Measurements from ENCODE around the gene NUDT19.
"Not testable (repeated sequence)": the region's sequence is repeated elsewhere in the genome, so short reads cannot be mapped to it uniquely, and the experiment has no call there.

NUDT19 gene

GRCh38 chr19:32691291-32691951, at the start of gene NUDT19:
Gene NUDT19 (plus strand): TSS chr19:32691821. CDS start chr19:32691961, 140 bp downstream.
- peak; percentile 60 for DNase-seq (ENCODE audit: low read depth)

DNA sequence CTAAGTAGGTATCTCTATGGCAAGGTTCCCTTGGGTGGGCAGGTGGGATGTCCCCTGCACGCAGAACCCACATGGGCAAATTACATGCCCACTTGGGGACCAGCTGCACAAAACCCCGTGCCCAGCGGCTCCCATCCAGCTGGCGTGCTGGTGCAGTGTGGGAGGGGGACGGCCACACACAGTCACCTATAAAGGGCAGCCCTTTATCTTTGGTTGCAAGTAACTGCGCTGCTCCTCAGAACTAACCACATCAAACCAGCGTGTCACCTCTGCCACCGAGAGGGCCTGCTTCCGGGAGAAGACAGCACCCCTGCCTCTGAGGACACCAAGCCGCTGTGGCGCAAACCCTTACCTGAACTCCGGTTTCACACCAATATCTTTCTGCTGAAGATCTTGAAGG, 48.9 kb upstream of the NUDT19 start:
- DNase-seq (ENCODE audit: low read depth): no peak

GRCh38 chr19:32646556-32646955, 45.1 kb upstream of the NUDT19 start:
- no peak for DNase-seq (ENCODE audit: low read depth)

GRCh38 chr19:32647361-32647760, 44.3 kb upstream of the NUDT19 start:
- no peak for DNase-seq (ENCODE audit: low read depth)

GRCh38 chr19:32649751-32650150, 41.9 kb upstream of the NUDT19 start:
- DNase-seq (ENCODE audit: low read depth): no peak

DNA sequence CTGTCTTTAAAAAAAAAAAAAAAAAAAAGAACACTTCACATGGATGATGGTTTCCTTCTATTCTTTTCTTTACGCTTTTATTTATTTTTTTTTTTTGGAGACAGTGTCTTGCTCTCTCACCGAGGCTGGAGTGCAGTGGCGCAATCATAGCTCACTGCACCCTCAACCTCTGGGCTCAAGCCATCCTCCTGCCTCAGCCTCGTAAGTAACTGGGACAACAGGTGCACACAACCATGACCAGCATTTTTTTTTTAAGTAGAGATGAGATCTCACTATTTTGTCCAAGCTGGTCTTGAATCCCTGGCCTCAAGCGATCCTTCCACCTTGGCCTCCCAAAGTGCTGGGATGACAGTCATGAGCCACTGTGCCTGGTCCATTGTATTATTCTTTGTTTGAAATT, 41.0 kb upstream of the NUDT19 start:
- DNase-seq (ENCODE audit: low read depth): no peak

GRCh38 chr19:32651729-32652140, 39.9 kb upstream of the NUDT19 start:
- no peak for DNase-seq (ENCODE audit: low read depth)

DNA sequence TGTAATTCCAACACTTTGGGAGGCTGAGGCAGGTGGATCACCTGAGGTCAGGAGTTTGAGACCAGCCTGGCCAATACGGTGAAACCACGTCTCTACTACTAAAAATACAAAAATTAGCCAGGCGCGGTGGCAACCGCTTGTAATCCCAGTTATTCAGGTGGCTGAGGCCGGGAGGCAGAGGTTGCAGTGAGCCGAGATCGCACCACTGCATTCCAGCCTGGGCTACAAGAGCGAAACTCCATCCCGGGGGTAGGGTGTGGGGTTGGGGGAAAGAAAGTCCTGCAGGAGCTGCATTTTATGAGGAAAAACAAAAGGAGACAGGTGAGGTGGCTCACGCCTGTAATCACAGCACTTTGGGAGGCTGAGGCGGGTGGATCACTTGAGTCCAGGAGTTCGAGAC, 39.3 kb upstream of the NUDT19 start:
- not testable (repeated sequence) for DNase-seq (ENCODE audit: low read depth)

DNA sequence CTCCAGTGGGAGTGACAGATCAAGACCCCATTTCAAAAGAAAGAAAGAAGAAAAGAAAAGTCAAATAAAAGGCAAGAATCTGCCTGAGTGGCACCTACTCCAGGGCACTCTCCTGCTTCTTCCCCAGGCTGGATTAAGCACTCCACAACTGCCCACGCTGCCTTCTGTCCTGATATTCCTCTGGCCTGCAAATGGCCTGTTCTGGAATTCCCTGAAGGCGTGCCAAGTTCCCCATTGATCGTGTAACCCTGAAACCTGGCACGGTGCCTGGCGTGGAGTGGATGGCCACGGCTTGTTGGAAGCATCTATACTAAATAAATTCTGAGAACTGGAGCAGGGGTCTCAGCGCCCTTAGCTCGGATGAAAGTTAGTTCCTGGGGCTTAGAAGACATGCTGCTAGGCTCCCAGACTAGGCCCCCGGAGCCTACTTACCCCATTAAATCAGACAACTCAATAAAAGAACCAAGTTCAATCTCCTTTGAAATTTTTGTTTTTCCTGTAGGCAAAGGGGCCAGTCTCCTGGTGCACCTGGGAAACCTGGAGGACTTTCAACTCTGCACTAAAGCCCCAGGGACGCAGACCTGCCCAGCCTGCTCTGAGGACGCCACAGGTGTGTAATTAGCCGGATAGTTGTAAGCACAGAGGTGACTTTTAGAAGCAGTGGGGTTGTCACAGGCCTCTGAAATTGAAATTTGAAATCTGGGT, 38.6 kb upstream of the NUDT19 start:
- no peak for DNase-seq (ENCODE audit: low read depth)

- no peak for DNase-seq (ENCODE audit: low read depth)
Observed at GRCh38 chr19:32653599-32653915, 38.1 kb upstream of the NUDT19 start.

- DNase-seq (ENCODE audit: low read depth): not testable (repeated sequence)
Observed at GRCh38 chr19:32656379-32656778, 35.2 kb upstream of the NUDT19 start.

DNA sequence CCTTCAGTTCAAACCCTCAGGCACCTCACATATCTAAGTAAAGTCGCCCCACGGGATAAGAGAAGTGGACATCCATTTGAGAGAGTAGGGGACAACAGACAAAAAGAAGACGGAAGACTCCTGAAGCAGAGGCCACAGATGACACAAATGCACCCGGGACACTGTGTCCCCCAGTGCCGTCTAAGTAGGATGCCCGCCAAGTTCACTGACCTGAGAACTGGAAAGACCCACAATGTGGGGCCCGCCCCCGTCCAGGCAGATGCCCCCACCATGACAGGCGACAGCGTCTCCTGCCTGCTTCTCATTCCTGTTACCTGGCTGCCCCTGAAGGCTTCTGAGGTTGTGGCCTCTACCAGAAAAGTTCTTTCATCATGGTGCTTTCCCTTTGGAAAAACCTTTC, 33.5 kb upstream of the NUDT19 start:
- no peak for DNase-seq (ENCODE audit: low read depth)

DNA sequence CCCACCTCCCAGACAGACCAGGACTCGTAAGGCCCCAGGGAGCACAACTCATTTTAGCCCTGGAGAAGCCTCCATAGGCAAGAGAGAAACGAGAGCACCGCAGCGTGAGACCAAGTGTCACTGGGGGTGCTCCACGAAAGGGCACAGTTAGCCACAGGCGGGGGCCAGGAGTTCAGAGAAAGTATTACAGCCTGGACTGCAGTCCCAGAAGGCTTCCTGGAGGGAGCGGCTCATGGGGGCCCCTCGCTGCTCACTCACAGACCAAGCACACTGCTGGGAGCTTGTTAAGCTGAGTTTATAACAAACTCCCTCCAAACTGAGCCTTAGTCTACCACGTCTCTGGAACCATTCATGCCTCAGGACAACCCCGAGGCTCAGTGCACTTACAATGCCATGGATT, 33.1 kb upstream of the NUDT19 start:
- no peak for DNase-seq (ENCODE audit: low read depth)

DNA sequence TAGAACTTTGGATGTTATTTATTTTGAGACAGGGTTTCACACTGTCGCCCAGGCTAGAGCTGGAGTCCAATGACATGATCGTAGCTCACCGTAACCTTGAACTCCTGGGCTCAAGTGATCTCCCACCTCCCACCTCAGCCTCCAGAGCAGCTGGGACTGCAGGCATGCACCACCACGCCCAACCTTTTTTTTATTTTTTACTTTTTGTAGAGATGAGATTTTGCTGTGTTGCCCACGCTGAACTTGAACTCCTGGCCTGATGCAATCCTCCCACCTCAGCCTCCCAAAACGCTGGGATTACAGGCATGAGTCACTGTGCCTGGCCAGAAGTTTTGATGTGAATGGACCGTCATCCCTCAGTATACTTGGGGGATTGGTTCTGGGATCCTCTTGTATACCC, 30.3 kb upstream of the NUDT19 start:
- no peak for DNase-seq (ENCODE audit: low read depth)

GRCh38 chr19:32662186-32662585, 29.4 kb upstream of the NUDT19 start:
- DNase-seq (ENCODE audit: low read depth): no peak

GRCh38 chr19:32666084-32666483, 25.5 kb upstream of the NUDT19 start:
- no peak for DNase-seq (ENCODE audit: low read depth)

DNA sequence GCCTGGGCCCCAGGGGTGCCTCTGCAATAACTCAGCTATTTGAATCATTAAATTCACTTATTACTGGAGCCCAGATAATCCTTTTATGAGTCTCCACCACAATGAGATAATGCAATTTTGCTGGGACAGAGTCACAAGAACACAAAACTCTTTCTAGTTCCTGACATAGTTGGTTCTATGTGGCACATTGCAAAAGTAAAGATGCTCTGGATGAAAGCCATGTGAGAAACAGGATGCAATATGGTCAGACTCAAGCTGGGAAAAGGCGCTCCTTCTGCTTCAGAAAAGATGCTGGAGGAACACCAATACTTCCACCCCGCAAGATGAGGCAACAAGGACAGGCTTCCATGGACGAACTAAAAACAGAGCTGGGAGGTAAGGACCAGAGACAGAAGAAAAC, 22.3 kb upstream of the NUDT19 start:
- DNase-seq (ENCODE audit: low read depth): peak; percentile 17

- DNase-seq (ENCODE audit: low read depth): no peak
Observed at GRCh38 chr19:32671883-32672593, 19.6 kb upstream of the NUDT19 start.

DNA sequence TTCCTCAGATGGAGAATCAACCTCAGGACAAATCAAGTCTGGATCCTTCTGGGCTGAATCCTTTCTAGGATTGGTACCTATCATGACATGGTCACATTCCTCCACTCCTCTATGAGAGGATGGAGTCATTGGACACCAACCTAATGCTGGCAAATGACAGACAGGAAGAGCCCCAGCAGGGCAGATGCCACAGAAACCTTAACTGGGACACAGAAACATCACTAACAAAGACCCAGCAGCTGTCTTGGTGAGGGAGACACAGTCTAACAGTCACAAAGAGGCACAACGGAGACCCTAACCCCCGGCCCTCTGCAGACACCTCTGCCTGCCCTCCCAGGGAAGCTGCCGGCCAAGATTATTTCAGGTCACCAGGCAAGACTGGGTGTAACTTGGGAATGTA, 18.8 kb upstream of the NUDT19 start:
- no peak for DNase-seq (ENCODE audit: low read depth)

DNA sequence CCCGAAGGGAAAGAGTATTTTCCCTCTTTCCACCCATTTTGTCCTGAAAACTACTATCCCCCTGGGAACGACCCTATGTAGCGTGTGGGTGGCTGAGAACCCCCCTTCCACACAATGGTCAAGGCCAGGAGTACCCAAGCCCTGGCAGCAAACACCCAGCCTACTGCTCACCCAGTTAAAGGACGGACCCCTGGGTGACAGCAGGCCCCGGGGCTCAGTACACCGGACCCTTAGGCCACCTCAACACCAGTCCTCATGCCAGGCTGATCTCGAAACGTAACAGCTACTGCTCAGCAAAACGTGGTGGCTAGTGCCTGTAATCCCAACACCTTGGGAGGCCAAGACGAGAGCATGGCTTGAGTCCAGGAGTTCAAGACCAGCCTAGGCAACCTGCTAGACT, 18.0 kb upstream of the NUDT19 start:
- no peak for DNase-seq (ENCODE audit: low read depth)

DNA sequence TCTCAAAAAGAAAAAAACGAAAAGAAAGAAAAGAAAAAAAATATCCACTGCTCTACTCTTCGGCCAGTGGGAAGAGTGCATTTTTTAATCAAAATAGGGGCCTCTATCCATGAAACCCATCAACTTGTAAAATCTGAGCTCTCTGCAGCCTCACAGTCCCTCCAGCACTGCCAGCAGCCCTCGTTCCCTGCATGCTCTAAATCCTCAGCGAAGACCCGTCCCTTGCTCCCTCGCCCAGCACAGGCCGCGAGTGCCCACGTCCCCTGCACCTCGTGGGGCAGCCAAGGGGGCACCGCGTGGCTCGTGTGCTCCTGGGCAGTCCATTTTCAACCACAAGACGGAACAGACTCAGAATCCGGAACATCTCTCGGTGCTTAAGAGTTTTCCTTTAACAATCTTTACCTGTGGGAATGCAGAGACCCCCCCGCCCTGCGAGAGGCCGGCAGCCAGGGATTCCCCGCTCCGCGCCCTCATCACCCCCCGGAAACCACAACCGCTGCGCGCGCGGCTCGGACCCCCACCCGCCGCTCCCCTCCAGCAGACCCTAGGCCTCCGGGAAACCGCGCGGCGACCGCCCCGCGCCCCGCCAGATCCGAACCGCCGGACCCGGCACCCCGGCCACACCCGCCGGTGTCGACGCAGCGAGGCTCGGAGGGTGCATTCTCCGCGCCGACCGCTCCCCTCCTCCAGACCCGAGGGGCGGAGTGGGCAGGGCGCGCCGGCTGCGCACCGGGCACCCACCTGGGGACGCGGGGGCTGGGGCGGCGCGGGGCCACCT, 17.3 kb upstream of the NUDT19 start:
- DNase-seq (ENCODE audit: low read depth): no peak

DNA sequence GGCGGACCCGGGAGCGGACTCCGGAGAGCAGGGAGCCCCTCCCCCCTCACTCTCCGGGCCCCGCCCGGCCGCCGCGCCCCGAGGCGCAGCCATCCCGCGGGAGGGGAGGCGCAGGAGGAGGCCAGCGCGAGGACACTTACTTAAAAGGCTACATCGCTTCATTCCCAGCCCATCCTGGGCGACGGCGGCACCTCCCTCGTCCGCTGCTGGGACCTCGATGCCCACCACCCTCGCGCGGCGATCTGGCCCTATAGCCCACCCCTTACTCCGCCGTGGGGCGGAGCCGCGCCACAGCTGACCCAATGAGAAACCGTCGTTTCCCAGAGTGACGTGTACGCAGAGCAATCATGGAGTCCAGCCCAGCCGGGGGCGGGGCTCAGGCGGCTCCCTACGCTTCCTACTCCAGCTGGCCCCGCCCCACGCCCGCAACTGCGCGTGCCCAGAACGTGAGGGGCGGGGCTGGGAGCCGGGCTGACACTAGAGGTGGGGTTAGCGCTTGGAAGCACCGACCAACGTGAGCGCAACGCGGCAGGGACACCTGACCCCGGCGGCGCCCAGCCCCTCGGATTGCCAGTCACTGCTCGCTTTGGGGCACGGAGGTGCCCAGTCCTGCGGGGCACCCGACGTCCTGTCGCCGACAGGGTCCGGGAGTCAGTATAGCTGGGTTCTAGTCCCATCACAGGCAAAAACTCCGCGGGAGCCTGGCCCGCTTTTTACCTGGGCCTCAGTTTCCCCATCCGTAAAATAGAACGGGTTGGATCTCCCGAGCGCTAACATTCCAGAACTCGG, 16.5 kb upstream of the NUDT19 start, which contains the start of gene ANKRD27:
ANKRD27 (minus strand) TSS at position 250 of the 789 bp plus-strand sequence. CDS start 16,165 bp downstream, outside the sequence.
- DNase-seq (ENCODE audit: low read depth): peak; percentile 82

Measured in GM04503 (cell line).